Hypothalamus (tissue), 51 donors: ENCODE results near the gene SLC36A2.
"Not testable (repeated sequence)": the region's sequence is repeated elsewhere in the genome, so short reads cannot be mapped to it uniquely, and the experiment has no call there.

Source experiments
- DNase-seq, 51 donors: peaks; one replicate each; lab custom pipeline; 2025; lab: John Stamatoyannopoulos, UW

SLC36A2 gene

GRCh38 chr5:151347369-151347768, at the start of gene SLC36A2:
TSS of gene SLC36A2 (minus strand) at chr5:151347559. CDS start at chr5:151347460, 99 bp downstream.
- DNase-seq = no peak

GRCh38 chr5:151388960-151389359, 41.6 kb upstream of the SLC36A2 start:
- DNase-seq = no peak

GRCh38 chr5:151384106-151384505, 36.7 kb upstream of the SLC36A2 start:
- no peak for DNase-seq

GRCh38 chr5:151383011-151383410, 35.7 kb upstream of the SLC36A2 start:
- no peak for DNase-seq

- DNase-seq = no peak
These were observed 35.2 kb upstream of the SLC36A2 start for GRCh38 chr5:151382576-151382975.

- DNase-seq = no peak
These were observed 34.5 kb upstream of the SLC36A2 start for GRCh38 chr5:151381899-151382298.

GRCh38 chr5:151378616-151379015, 31.3 kb upstream of the SLC36A2 start:
- DNase-seq = no peak

- no peak for DNase-seq
These were observed 27.2 kb upstream of the SLC36A2 start for GRCh38 chr5:151374539-151374938.

- not testable (repeated sequence) for DNase-seq
These were observed 19.7 kb upstream of the SLC36A2 start for GRCh38 chr5:151367038-151367437.

GRCh38 chr5:151363673-151364072, 16.3 kb upstream of the SLC36A2 start:
- no peak for DNase-seq

- no peak for DNase-seq
These were observed 15.6 kb upstream of the SLC36A2 start for GRCh38 chr5:151362970-151363369.

- DNase-seq = no peak
These were observed 12.0 kb upstream of the SLC36A2 start for GRCh38 chr5:151359391-151359790.

- no peak for DNase-seq
These were observed 10.4 kb upstream of the SLC36A2 start for GRCh38 chr5:151357792-151358191.

- DNase-seq = no peak
These were observed 9.7 kb upstream of the SLC36A2 start for GRCh38 chr5:151357097-151357496.

GRCh38 chr5:151351671-151352070, 4.3 kb upstream of the SLC36A2 start:
- DNase-seq = no peak

GRCh38 chr5:151348789-151349188, 1.4 kb upstream of the SLC36A2 start:
- no peak for DNase-seq

GRCh38 chr5:151345808-151346478, 1.4 kb downstream of the SLC36A2 start:
- no peak for DNase-seq

GRCh38 chr5:151345187-151345807, 2.1 kb downstream of the SLC36A2 start:
- no peak for DNase-seq

- DNase-seq = no peak
These were observed 3.3 kb downstream of the SLC36A2 start for GRCh38 chr5:151344088-151344487.

GRCh38 chr5:151340004-151340403, 7.4 kb downstream of the SLC36A2 start:
- no peak for DNase-seq

- no peak for DNase-seq
These were observed 8.6 kb downstream of the SLC36A2 start for GRCh38 chr5:151338734-151339133.

GRCh38 chr5:151332857-151333256, 14.5 kb downstream of the SLC36A2 start:
- DNase-seq = no peak

- DNase-seq = no peak
These were observed 18.6 kb downstream of the SLC36A2 start for GRCh38 chr5:151328734-151329133.
